OCI-LY3 (cell line): ENCODE measurements around the gene ACYP1.

ENCODE experiments used
- H2AFZ ChIP-seq: fragments of 200-600, 300-600 bp; shearing (Covaris generic); 2 replicates; pipeline ENCODE4 v1.6.0; 2014; ENCODE audit warnings: antibody characterized with exemption, low read depth, low read length
- H3K27ac ChIP-seq: fragments of 200-600, 300-600 bp; sonication (generic); 2 replicates; pipeline ENCODE4 v1.5.1; 2014; ENCODE audit warnings: mild to moderate bottlenecking, low read length, moderate library complexity, mixed read lengths
- H3K27me3 ChIP-seq: fragments of 200-600, 300-600 bp; sonication (generic); 2 replicates; pipeline ENCODE4 v1.6.1; 2014; ENCODE audit warnings: low read depth, low read length, mixed read lengths
- H3K36me3 ChIP-seq: fragments of 200-600, 300-600 bp; sonication (generic); replicated peaks from 2 replicates; pipeline ENCODE3; 2014; ENCODE audit warnings: low read depth, low read length, mixed read lengths
- H3K4me1 ChIP-seq: fragments of 300-600, 200-600 bp; sonication (generic); 2 replicates; pipeline ENCODE4 v1.6.1; 2014; ENCODE audit warnings: low read length, mixed read lengths
- H3K4me2 ChIP-seq: fragments of 200-600, 300-600 bp; sonication (generic); 2 replicates; pipeline ENCODE4 v1.6.1; 2014; ENCODE audit warnings: low read length, mixed read lengths
- H3K4me3 ChIP-seq: fragments of 300-600, 200-600 bp; sonication (generic); 2 replicates; pipeline ENCODE4 v1.5.1; 2014; ENCODE audit warnings: antibody characterized with exemption, mild to moderate bottlenecking, low read length, moderate library complexity
- H3K79me2 ChIP-seq: fragments of 300-600, 200-600 bp; shearing (Covaris generic); 2 replicates; pipeline ENCODE4 v1.6.1; 2014; ENCODE audit warnings: mild to moderate bottlenecking, low read length, mixed read lengths
- H3K9ac ChIP-seq: fragments of 300-600, 200-600 bp; shearing (Covaris generic); 2 replicates; pipeline ENCODE4 v1.6.0; 2014; ENCODE audit warnings: mild to moderate bottlenecking, low read length, moderate library complexity
- H3K9me3 ChIP-seq: fragments of 200-600, 300-600 bp; shearing (Covaris generic); 2 replicates; pipeline ENCODE4 v1.6.1; 2014; ENCODE audit warnings: low read length, mixed read lengths; ENCODE audit not compliant: insufficient read depth
- H4K20me1 ChIP-seq: fragments of 200-600, 300-600 bp; sonication (generic); 2 replicates; pipeline ENCODE4 v1.6.1; 2016; ENCODE audit warnings: low read length, mixed read lengths; ENCODE audit not compliant: insufficient read depth
- CTCF ChIP-seq: fragments of 200-600, 300-600 bp; sonication (generic); IDR thresholded peaks from 2 replicates; pipeline ENCODE4 v1.5.1; 2014; ENCODE audit warnings: antibody characterized with exemption, low read length, low read depth
- EZH2phosphoT487 ChIP-seq: fragments of 200-600 bp; shearing (Covaris generic); IDR thresholded peaks from 2 replicates; pipeline ENCODE4 v1.6.1; 2018; ENCODE audit warnings: antibody characterized with exemption, mixed run types, low read depth

The ACYP1 gene

GRCh38 chr14:75044752-75045151 lies 19.1 kb downstream of the ACYP1 start:
- Histone ChIP-seq H3K79me2 (peaks cover 40% of the 10 kb centered on the region), H3K27ac (no peak overlapping the region), H2AFZ (no peak overlapping the region), H3K9ac (no peak overlapping the region), H3K4me3 (no peak overlapping the region), H3K4me2 (no peak overlapping the region), H3K36me3 (peaks cover 36% of the 10 kb centered on the region), H3K27me3 (no peaks in the 10 kb centered on the region), H4K20me1 (no peaks in the 10 kb centered on the region; the same call in 1 of the 2 replicates), H3K4me1 (peaks cover 16% of the 10 kb centered on the region), H3K9me3 (no peaks in the 10 kb centered on the region)
- TF ChIP-seq CTCF = no peak
- no peak for TF ChIP-seq EZH2phosphoT487

- peaks cover 33% of the 10 kb centered on the region for H3K36me3 ChIP-seq
- no peak overlapping the region for H2AFZ ChIP-seq
- H3K4me1 ChIP-seq = peaks cover 16% of the 10 kb centered on the region
- no peak overlapping the region for H3K4me2 ChIP-seq
- H3K9ac ChIP-seq = no peak overlapping the region
- no peaks in the 10 kb centered on the region for H3K9me3 ChIP-seq
- H3K27ac ChIP-seq = no peak overlapping the region
- no peak for TF ChIP-seq CTCF
- TF ChIP-seq EZH2phosphoT487 = no peak
- no peaks in the 10 kb centered on the region; the same call in 1 of the 2 replicates for H4K20me1 ChIP-seq
- H3K79me2 ChIP-seq = peaks cover 36% of the 10 kb centered on the region
- no peaks in the 10 kb centered on the region for H3K27me3 ChIP-seq
- no peak overlapping the region for H3K4me3 ChIP-seq
Measured at GRCh38 chr14:75044322-75044721, 19.5 kb downstream of the ACYP1 start.

GRCh38 chr14:75042035-75042434 lies 21.8 kb downstream of the ACYP1 start:
- Histone ChIP-seq H3K9ac (peak overlapping the region; percentile 3), H3K9me3 (no peaks in the 10 kb centered on the region), H3K4me1 (peaks cover 16% of the 10 kb centered on the region), H3K4me3 (peak overlapping the region; percentile 6), H2AFZ (no peak overlapping the region), H3K4me2 (peak overlapping the region; percentile 53), H3K36me3 (peaks cover 30% of the 10 kb centered on the region), H3K27ac (peak overlapping the region; percentile 52), H4K20me1 (no peaks in the 10 kb centered on the region; the same call in 1 of the 2 replicates), H3K27me3 (no peaks in the 10 kb centered on the region), H3K79me2 (peaks cover 28% of the 10 kb centered on the region)
- TF ChIP-seq CTCF (no peak), EZH2phosphoT487 (no peak)

- Histone ChIP-seq H3K4me3 (peak overlapping the region; percentile 6), H3K36me3 (peaks cover 31% of the 10 kb centered on the region), H4K20me1 (no peaks in the 10 kb centered on the region; the same call in 1 of the 2 replicates), H2AFZ (no peak overlapping the region), H3K9ac (peak overlapping the region; percentile 3), H3K4me2 (peak overlapping the region; percentile 53), H3K27ac (peak overlapping the region; percentile 52), H3K79me2 (peaks cover 25% of the 10 kb centered on the region), H3K9me3 (no peaks in the 10 kb centered on the region), H3K27me3 (no peaks in the 10 kb centered on the region), H3K4me1 (peaks cover 16% of the 10 kb centered on the region)
- no peak for TF ChIP-seq CTCF
- no peak for TF ChIP-seq EZH2phosphoT487
Measured at GRCh38 chr14:75041613-75042012, 22.2 kb downstream of the ACYP1 start.
